Stimulated activated CD4-positive, alpha-beta T cell treated with anti-CD3 and anti-CD28 coated beads, Interleukin-15, amount 100 ng/mL, for 1 hour (primary cell): ENCODE results near the gene NFATC3.

Experiments used
- DNase-seq, 2 donors: peaks; one replicate each; pipeline ENCODE4 v3.0.0-alpha.2; 2020; ENCODE audit warnings: low read depth in 1 of 2, low spot score in 1 of 2

Gene NFATC3

DNA sequence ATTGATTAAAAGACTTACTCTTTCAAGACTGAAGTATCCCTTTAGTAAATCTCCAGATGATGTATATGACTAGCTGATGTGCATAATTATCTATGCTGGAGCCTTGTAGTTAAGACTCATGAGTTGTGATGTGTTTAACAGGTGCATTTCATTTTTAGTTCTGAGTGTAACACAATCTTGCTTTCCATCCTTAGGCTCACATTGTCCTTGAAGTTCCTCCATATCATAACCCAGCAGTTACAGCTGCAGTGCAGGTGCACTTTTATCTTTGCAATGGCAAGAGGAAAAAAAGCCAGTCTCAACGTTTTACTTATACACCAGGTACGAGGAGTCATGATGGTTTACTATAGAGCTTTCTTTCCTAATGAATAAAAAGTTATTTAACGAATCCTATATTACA is 97.9 kb downstream of the NFATC3 start:
- DNase-seq, result no peak

DNA sequence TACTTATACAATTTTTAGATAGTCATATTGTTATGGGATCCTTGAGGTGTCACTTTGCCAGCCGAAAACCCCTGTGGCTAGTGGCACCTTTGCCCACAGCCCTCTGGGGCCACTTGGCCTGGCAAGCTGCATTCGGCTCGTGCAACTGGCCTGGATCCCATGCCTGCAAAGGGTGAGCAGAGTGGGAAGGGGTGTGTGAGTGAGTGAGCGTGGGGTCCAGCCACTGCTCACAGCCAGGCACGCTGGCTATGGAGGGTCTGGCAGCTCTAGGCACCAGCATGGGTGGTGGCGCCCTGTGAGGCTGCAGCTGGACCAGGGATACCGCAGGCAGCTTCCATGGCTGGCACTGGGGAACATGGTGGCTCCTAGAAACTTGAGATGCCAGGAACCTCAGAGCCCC is 101.7 kb downstream of the NFATC3 start:
- DNase-seq, result no peak

DNA sequence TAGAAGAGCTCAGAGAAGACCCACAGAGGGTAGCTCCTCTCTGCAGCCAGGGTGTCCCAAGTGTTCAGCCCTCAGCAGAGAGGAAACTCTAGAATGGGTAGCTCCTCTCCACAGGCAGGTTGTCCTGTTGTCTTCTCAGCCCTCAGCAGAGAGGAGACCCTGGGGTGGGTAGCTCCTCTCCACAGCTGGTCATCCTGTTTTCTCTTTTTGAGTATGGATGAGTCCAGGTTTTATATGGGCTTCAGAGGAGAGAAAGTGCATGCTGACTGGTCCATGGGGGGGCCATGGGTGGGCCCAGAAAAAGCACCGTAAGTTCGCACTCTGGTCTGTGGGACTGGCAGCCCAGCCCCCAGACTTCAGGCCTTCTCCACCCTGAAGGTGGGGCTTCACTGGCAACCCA is 102.3 kb downstream of the NFATC3 start:
- DNase-seq, result no peak

DNA sequence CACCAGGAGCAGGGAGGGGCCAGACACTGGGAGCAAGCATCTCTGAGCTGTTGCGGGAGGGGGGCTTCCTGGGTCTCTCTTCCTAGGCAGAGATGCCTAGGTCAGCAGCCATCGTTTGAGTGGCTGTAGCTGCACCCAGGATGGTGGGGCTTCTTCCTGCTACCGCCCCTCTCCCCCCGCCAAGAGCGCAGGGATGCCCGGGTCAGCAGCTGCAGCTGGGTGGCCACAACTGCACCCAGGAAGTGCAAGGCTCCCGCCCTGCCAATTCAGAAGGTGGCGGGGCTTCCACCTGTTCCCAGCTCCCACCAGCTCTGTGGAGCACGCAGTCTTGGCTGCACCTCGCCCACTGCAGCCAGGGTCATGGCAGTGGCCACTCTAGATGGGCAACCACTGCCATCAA is 103.0 kb downstream of the NFATC3 start:
- DNase-seq, result no peak

DNA sequence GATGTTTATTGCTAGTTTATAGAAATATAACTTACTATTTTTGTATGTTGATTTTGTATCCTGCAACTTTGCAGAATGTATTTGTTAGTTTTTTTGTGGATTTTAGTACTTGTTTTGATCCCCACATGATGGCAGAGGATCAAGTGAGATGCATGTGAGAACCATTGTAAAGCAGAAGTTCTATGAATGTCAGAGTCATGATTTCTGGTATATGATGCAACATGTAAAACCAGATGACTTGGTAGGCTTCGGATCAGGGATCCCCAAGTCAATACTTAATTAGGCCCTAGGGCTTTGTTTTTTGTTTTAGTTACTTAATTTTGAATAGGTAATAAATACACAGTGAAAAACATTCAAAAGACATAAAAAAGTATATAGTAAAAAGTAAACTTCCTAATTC is 104.9 kb downstream of the NFATC3 start:
- no peak for DNase-seq

DNA sequence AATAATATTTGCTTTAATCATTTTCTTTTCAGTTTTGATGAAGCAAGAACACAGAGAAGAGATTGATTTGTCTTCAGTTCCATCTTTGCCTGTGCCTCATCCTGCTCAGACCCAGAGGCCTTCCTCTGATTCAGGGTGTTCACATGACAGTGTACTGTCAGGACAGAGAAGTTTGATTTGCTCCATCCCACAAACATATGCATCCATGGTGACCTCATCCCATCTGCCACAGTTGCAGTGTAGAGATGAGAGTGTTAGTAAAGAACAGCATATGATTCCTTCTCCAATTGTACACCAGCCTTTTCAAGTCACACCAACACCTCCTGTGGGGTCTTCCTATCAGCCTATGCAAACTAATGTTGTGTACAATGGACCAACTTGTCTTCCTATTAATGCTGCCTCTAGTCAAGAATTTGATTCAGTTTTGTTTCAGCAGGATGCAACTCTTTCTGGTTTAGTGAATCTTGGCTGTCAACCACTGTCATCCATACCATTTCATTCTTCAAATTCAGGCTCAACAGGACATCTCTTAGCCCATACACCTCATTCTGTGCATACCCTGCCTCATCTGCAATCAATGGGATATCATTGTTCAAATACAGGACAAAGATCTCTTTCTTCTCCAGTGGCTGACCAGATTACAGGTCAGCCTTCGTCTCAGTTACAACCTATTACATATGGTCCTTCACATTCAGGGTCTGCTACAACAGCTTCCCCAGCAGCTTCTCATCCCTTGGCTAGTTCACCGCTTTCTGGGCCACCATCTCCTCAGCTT is 105.8 kb downstream of the NFATC3 start:
- DNase-seq, result no peak

DNA sequence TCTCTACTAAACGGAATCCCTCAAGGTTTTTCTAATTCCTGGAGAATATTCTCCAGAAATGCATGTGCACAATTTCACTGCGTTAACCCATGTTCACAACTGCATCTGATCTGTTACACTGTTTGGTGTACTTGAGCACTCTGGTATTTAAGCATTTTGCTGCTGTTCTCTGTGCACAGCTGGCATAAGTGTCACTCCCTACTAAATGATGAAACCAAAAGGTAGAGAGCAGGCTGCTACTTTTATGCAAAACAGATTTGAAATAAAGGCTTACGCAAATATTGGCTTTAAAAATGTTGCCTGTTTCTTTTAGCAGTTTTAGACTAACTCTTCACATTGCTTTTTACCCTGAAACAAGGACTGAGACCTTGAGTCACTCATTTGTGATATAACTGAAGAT is 109.1 kb downstream of the NFATC3 start:
- DNase-seq, result no peak

DNA sequence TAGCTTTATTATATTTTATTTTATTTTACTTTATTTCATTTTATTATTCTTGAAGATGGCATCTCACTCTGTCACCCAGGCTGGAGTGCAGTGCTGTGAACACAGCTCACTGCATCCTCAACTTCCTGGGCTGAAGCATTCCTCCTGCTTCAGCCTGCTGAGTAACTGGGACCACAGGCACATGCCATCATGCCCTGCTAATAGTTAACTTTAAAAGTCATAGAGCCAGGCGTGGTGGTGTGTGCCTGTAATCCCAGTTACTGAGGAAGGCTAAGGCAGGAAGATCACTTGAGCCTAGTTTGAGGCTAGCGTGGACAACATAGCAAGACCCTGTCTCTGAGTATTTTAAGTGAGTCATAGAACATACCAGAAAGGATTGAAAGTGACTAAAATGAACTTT is 112.1 kb downstream of the NFATC3 start:
- no peak for DNase-seq

DNA sequence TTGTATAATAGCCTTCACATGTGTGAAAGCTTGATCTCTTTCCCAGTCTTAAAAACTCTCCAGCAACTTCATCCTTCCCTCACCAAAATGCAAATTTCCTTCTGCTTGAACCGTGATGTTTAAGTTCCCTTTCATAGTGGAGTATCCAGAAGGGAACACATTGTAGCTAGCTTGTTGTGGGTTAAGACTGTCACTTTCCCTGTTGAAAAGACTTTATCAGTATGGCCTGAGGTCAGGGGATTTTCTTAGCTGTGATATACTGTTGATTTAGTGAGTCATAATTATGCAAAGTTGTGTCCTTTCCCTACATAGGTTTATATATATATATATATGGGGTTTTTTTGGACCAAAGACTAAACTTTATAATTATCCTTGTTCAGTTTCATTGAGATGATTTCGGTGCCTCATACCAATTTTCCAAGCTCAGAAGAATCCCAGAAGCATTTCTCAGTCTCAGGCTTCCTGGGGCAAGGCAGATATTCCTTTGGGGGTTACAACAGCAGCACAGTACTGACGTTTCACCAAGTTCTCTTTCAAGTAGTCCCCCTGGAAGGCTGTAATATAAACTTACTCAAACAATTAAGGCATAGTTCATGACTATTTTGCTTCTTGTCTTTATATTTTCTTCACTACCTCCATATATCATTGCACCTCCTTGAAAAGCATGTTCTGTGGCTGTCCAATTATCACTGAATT is 115.1 kb downstream of the NFATC3 start:
- no peak for DNase-seq

DNA sequence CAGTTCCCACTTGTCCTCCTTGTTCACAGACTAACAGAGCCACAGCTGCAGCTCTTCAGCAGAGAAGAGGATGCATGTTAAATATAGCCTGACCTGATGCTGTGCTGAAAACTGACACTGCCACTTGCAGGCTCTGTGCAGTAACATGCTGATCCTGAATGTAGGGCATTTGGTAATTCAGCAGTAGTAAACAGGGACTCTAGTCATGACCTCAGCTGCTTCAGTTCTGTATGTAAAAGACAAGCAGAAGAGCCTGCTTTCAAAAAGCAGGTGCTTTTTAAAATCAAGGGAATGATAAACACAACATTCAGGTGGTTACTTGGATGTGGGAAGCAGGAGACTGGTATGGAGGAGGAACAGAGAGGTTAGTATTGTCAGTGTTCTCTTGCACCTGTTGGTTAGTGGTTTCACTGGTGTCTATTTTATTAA is 116.9 kb downstream of the NFATC3 start:
- no peak for DNase-seq

DNA sequence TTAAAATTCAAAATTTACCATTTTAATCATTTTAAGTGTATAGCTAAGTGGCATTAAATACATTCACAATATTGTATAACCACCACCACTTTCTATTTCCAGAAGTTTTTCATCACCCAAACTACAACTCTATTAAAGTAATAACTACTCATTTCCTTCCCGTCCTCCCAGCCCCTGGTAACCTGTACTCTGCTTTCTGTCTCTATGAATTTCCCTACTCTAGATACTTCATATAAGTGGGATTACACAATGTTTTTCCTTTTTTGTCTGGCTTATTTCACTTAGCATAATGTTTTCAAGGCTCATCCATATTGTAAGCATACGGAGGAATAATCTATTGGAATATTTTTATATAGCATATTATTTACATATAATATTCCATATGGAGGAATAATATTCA is 121.1 kb downstream of the NFATC3 start:
- no peak for DNase-seq

DNA sequence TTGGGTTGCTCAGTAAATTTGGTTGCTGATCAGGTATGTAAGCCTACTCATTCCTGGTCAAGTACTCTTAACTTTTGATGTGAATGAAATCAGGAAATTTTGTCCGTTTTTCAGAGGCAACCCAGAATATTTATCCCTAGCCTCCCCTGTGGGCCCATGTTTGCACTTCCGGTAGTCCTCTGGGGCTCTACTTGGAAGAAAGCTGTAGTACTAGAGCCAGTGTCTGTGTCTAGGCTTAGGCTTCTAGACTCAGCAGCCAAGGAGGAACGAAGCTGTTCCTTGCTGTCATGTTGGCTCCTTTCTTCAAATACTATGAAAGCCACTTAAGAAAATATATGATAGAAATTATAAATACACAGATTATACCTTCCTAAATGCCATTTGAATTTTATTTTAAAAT is 129.6 kb downstream of the NFATC3 start:
- no peak for DNase-seq

DNA sequence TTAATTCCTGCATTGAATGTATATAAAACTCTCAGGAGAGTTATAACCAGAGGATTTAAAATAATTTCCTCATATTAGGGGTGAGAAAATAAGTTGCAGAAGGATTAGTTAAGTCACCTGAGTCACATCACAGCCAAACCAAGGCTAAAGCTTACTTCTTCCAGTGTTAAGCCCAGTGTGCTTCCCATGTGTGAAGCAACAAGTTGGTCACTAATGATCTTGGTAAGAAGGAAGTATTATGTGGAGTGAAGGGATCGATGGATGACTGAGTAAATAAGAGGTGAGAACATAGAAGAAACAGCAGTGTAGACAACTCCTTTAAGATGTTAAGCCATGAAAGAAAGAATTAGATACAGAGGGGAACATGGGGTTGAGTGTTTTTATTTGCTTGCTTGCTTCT is 130.1 kb downstream of the NFATC3 start:
- no peak for DNase-seq

DNA sequence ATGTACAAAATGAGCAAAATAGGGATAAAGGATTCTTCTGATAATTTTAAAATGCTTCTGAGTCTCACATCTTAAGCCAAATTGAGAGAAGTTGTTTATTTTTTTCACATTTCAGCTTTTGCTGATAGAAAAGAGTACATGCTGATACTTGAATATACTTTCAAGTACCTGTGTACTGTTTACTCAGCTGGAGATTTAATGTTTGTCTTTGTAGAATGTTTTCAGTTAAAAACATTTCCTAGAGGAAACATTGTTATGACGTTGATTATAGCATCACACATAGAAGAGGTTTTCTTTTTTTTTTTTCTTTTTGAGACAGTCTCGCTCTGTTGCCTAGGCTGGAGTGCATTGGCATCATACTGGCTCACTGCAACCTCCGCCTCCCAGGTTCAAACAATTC is 131.1 kb downstream of the NFATC3 start:
- DNase-seq, result no peak

DNA sequence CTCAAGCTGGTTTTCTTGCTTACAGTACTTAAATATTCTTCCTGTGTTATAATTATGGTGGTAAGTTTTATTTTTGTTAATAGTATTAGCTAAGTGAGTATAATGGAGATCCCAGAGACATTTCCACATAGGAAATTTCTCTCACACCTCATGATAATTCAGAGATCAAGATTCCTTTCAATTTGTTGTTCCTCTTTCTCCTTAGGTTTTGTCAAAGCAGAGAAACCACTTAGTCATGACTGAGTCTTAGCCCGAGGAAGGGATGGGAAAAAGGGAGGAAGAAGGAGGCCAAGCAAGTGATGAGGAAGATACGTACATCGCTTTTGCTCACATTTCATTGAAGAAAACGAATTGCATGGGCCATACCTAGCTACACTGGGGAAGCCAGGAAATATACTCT is 132.3 kb downstream of the NFATC3 start:
- DNase-seq, result no peak

DNA sequence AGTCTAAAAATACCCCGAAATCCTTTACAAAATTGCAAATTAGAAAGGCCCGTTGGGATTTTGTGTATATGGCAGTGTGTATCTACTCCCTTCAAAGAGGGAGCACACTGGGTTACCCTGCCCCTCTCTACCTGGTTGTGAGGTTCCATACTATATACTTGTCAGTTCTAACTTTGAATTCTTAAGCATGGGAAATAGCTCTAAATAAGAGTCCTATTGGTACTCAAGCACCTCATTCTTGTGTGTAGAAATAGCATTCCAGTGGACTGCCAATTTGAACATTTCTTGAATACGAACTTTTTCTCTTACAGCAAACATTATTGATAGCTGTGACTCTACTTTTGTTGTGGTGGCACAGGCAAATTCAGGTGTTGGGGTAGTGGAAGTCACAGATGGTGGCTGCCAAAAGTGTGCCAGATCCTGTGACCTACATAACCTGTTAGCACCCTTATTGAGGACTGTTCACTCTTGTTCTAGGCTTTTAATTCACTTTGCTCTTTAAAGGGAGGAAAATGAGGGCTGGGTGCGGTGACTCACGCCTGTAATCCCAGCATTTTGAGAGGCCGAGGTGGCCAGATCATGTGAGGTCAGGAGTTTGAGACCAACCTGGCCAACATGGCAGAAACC is 134.7 kb downstream of the NFATC3 start:
- DNase-seq, result no peak

DNA sequence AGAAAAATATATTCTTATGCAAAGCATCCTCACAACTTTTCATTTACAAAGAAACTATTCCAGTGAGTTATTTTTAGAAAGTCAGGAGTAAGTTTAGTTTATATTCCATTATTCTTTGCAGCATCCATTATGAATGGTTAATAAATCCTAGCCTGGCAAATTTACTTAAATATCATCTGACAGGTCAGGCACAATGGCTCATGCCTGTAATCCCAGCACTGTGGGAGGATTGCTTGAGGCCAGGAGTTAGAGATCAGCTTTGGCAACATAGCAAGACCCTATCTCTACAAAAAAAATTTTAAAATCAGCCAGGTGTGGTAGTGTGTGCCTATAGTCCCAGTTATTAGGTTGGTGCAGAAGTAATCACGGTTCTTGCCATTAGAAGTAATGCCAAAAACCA is 137.9 kb downstream of the NFATC3 start:
- DNase-seq, result no peak

DNA sequence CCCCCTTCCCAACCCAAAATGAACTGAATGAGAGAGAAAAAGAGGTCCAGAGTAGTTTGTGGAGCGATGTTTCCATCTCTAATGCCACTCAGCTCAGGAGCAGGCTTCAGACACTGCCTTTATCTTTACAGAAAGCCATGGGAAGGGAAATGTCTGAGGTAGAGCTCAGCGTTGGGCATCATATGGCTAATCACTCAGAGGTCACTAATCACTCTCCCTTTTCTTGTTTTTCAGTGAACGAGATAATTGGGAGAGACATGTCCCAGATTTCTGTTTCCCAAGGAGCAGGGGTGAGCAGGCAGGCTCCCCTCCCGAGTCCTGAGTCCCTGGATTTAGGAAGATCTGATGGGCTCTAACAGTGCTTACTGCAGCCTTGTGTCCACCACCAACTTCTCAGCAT is 140.9 kb downstream of the NFATC3 start:
- no peak for DNase-seq

DNA sequence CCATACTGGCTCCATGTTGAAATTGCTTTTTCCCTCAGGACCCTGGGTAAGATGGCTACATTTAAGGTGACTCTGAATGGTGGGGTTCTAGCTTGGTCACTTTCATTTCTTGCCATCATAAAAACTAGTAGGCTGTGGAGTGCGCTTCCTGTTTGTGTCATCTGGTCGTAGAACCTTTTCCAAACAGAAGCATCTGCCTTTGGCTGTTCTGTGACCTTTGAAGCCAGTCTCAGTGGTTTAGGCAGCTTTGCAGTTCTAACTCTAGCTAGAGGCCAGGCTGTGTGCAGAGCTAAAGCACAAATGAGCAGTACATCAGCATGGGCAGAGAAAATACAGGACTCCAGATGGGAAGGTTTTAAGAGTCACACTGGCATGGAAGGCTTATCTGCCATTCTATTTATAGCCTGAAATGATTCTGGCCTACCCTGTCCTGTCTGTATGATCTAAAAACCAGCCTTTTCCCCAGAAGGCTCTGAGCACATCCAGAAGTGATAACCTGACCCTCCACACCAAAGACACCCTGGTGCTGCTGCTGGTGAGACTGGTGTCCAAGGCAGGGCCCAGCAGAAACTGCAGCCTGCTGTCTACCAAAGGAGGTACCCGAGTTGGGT is 142.1 kb downstream of the NFATC3 start:
- DNase-seq, result no peak

DNA sequence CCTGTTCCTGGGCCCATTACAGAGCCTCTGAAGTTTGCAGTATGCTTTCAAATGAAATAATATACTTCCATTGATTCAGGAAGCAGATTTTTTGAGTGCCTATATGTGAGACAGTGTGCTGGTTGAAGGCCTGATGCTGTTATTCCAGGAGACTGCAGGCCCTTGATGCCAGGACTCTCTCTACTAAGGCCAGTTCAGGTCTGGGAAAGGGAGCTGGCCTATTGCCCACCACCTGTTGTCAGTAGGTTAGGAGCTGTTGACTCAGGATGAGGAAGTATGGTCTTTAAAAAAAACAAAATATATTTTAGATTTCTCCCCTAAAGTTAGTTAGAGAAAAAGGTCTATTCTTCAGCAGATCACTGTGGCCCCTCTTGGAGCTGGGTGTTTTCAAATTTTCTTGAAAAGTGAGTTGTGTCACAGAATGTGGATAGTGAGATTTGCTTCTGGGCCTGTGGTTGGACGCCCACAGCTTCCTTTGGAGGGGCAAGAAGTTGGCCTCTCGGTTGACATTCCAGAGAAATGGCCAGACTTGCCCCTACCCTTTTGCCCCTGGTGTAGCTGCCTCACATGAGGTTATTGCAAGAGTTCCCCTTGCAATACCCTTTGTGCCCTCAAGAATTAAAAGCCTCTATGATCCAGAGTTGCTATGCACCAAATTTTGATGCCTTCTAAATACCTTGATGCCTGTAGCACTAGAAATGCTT is 142.8 kb downstream of the NFATC3 start:
- no peak for DNase-seq

DNA sequence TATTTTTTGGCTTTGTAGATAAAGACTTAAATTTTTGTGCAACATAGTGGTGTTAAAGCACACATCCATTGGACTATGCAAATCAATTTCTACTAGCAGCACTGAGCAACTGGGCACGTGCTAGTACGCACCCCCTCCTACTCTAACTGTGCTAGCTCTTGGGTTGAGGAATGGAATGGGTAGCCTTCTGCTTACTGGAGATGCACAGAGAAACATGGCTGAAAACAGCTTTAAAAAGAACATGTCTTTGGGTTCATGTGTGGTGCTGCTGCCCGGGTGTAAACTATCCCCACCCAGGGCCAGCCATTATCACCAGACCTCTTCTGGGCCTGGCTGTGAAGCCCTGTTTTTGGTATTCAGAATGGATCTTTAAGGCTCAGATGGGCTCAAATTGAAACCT is 143.5 kb downstream of the NFATC3 start:
- no peak for DNase-seq
